ENCODE data around the gene PIK3CB.

Gene PIK3CB

GRCh38 chr3:138834596-138835396, at the start of gene PIK3CB:
PIK3CB (minus strand) TSS chr3:138834928; CDS start chr3:138759343, 75,585 bp downstream.
- peak within 1 kb of the TSS; percentile 82 for H3K4me3 ChIP-seq (ENCODE audit: insufficient read depth, low read length, poor library complexity, severe bottlenecking)
- H3K36me3 ChIP-seq (ENCODE audit: low read length) = no peaks in the 10 kb centered on the region
- peak within 1 kb of the TSS; percentile 94 for H2AFZ ChIP-seq (ENCODE audit: low read depth, low read length, severe bottlenecking)
- H3K79me2 ChIP-seq (ENCODE audit: insufficient read depth, low read length) = peaks cover 37% of the 10 kb centered on the region
- H3K9me2 ChIP-seq (replicated peaks; ENCODE audit: insufficient read depth, low read length) = no peaks in the 10 kb centered on the region
- no peaks in the 10 kb centered on the region for H3F3A ChIP-seq (ENCODE audit: insufficient read depth)
- H3K9me3 ChIP-seq (ENCODE audit: insufficient read depth, low read length) = no peaks in the 10 kb centered on the region
- H4K20me1 ChIP-seq (ENCODE audit: low read depth, low read length) = no peaks in the 10 kb centered on the region
- TF ChIP-seq CTCF (IDR thresholded peaks at IDR 0.05; ENCODE audit: insufficient read depth, low read length, poor library complexity, severe bottlenecking) (no peak), EZH2phosphoT487 (conservative IDR thresholded peaks at IDR 0.05; ENCODE audit: low read length) (no peak)
- H3K27ac ChIP-seq (ENCODE audit: low read depth, low read length) = peak within 1 kb of the TSS; percentile 60
- H3K9ac ChIP-seq (ENCODE audit: low read length) = peak within 1 kb of the TSS; percentile 93
- no peaks in the 10 kb centered on the region for H3K27me3 ChIP-seq (ENCODE audit: low read length)
- H3K4me2 ChIP-seq (ENCODE audit: low read depth, low read length, poor library complexity, severe bottlenecking) = peak within 1 kb of the TSS; percentile 93

DNA sequence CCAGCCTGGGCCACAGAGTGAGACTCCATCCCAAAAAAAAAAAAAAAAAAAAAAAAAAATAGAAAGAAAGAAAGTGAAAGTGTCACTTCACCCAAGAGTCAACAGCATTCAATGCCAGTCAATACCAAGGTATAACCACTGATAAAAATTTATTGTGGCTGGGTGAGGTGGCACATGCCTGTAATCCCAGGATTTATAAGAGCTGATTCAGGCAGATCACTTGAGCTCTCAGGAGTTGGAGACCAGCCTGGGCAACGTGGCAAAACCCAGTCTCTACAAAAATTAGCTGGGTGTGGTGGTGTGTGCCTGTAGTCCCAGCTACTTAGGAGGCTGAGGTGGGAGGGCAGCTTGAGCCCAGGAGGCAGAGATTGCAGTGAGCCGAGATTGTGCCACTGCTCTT, 46.5 kb upstream of the PIK3CB start:
- no peaks in the 10 kb centered on the region for H4K20me1 ChIP-seq (ENCODE audit: low read depth, low read length)
- no peak for TF ChIP-seq EZH2phosphoT487 (conservative IDR thresholded peaks at IDR 0.05; ENCODE audit: low read length)
- no peak for TF ChIP-seq CTCF (IDR thresholded peaks at IDR 0.05; ENCODE audit: insufficient read depth, low read length, poor library complexity, severe bottlenecking)
- H3F3A ChIP-seq (ENCODE audit: insufficient read depth) = no peaks in the 10 kb centered on the region
- H3K4me3 ChIP-seq (ENCODE audit: insufficient read depth, low read length, poor library complexity, severe bottlenecking) = no peak overlapping the region
- H3K4me2 ChIP-seq (ENCODE audit: low read depth, low read length, poor library complexity, severe bottlenecking) = no peak overlapping the region
- H3K9ac ChIP-seq (ENCODE audit: low read length) = no peak overlapping the region
- H2AFZ ChIP-seq (ENCODE audit: low read depth, low read length, severe bottlenecking) = no peak overlapping the region
- no peak overlapping the region for H3K27ac ChIP-seq (ENCODE audit: low read depth, low read length)
- H3K9me3 ChIP-seq (ENCODE audit: insufficient read depth, low read length) = no peaks in the 10 kb centered on the region
- H3K79me2 ChIP-seq (ENCODE audit: insufficient read depth, low read length) = no peaks in the 10 kb centered on the region
- no peaks in the 10 kb centered on the region for H3K9me2 ChIP-seq (replicated peaks; ENCODE audit: insufficient read depth, low read length)
- H3K36me3 ChIP-seq (ENCODE audit: low read length) = no peaks in the 10 kb centered on the region
- no peaks in the 10 kb centered on the region for H3K27me3 ChIP-seq (ENCODE audit: low read length)

DNA sequence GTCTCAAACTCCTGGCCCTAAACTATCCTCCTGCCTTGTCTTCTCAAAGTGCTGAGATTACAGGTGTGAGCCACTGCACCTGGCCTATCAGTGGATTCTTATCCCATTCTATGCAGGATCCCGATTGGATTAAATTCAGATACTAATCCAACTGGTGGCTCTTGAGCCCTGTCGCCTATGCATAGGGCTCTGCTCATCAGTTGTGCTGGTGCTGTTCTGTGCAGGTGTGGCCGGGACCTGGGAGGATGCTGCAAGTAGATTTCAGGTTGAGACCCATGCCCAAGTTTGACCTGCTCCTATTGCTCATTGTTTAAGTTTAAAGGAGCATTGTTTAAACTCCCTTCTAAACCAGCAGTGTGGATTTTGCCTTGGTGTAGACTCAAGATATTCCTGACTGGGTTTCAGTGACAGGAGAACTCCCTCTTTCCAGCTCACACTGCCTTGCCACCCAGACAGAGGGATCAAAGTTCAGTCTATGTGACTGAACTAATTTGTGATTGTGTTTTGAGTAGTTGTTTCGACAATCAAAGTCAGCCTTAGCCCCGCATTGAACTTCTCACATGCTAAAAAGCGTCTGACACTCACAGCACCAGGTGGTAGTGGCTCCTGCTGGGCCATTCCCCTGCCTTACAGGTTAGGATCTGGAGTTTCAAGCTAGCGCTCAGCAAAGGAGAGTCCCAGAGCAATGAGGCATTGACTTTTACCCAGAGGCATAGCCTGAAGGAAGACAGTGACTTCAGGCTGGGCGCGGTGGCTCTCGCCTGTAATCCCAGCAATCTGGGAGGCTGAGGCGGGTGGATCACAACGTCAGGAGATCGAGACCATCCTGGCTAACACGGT, 45.0 kb upstream of the PIK3CB start:
- Histone ChIP-seq H3K9me3 (ENCODE audit: insufficient read depth, low read length) (no peaks in the 10 kb centered on the region), H2AFZ (ENCODE audit: low read depth, low read length, severe bottlenecking) (no peak overlapping the region), H3K27me3 (ENCODE audit: low read length) (no peaks in the 10 kb centered on the region), H3K4me3 (ENCODE audit: insufficient read depth, low read length, poor library complexity, severe bottlenecking) (no peak overlapping the region), H3K36me3 (ENCODE audit: low read length) (no peaks in the 10 kb centered on the region), H3F3A (ENCODE audit: insufficient read depth) (no peaks in the 10 kb centered on the region), H3K9ac (ENCODE audit: low read length) (no peak overlapping the region), H3K4me2 (ENCODE audit: low read depth, low read length, poor library complexity, severe bottlenecking) (no peak overlapping the region), H3K9me2 (replicated peaks; ENCODE audit: insufficient read depth, low read length) (no peaks in the 10 kb centered on the region), H3K79me2 (ENCODE audit: insufficient read depth, low read length) (no peaks in the 10 kb centered on the region), H4K20me1 (ENCODE audit: low read depth, low read length) (no peaks in the 10 kb centered on the region), H3K27ac (ENCODE audit: low read depth, low read length) (no peak overlapping the region)
- no peak for TF ChIP-seq CTCF (IDR thresholded peaks at IDR 0.05; ENCODE audit: insufficient read depth, low read length, poor library complexity, severe bottlenecking)
- no peak for TF ChIP-seq EZH2phosphoT487 (conservative IDR thresholded peaks at IDR 0.05; ENCODE audit: low read length)
